ENCODE results near the gene CCDC171.

The CCDC171 gene

DNA sequence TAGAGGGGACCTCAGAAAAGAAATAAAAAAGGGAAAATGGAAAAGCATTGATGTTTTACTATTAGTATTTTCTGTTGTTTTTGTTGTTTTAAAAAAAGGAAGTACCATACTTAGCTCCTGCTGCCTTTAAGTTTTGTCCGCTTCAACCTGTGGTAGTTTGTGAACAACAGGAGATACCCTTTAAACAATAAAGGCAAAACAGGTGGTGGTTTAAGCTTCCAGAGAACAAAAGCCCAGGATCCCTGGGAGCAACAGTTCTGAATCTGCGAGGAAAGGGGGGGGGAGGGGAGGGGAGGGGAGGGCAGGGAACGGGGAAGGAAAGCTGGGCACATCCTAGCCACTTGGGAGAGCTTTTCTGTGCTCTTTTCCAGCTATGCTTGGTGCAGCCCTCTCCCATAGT, 40.0 kb upstream of the CCDC171 start:
- in situ Hi-C loops (cut with HindIII; ENCODE audit: low sequenced_read_pairs): loop anchor here (10.0 kb wide), 1 partner anchor 88 kb away; the partner anchor contains the start of gene SNAPC3
- no peak for DNase-seq (ENCODE audit: low read depth, low spot score)
- H3K4me3 ChIP-seq (ENCODE audit: low read depth, low read length): no peak overlapping the region
- TF ChIP-seq, protein P1, sequence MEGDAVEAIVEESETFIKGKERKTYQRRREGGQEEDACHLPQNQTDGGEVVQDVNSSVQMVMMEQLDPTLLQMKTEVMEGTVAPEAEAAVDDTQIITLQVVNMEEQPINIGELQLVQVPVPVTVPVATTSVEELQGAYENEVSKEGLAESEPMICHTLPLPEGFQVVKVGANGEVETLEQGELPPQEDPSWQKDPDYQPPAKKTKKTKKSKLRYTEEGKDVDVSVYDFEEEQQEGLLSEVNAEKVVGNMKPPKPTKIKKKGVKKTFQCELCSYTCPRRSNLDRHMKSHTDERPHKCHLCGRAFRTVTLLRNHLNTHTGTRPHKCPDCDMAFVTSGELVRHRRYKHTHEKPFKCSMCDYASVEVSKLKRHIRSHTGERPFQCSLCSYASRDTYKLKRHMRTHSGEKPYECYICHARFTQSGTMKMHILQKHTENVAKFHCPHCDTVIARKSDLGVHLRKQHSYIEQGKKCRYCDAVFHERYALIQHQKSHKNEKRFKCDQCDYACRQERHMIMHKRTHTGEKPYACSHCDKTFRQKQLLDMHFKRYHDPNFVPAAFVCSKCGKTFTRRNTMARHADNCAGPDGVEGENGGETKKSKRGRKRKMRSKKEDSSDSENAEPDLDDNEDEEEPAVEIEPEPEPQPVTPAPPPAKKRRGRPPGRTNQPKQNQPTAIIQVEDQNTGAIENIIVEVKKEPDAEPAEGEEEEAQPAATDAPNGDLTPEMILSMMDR (IDR thresholded peaks at IDR 0.05; ENCODE audit: low read depth, low read length): no peak

DNA sequence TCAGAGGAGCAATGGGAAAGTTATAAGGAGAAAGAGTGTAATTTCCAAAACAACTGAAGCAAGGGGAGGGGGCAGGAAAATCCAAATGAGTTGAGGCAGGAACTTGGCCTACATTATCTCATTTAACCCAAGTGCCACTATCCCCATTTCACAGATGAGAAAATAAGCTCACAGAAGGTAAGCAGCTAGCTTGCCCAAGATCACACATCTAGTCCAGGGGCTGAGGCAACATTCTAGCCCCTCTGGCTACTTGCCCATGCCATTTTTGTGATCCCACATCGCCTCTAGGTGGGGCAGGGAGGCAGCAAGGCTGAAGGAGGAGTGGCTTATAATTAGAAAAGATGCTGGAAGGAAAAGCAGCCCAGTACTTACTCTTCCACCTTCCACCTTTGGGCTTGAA, 39.5 kb upstream of the CCDC171 start:
- DNase-seq (ENCODE audit: low read depth, low spot score): no peak
- in situ Hi-C loops (cut with HindIII; ENCODE audit: low sequenced_read_pairs): loop anchor here (10.0 kb wide), 1 partner anchor 89 kb away; the partner anchor contains the start of gene SNAPC3
- TF ChIP-seq, protein P1 (IDR thresholded peaks at IDR 0.05; ENCODE audit: low read depth, low read length): peak; percentile 20
- no peak overlapping the region for H3K4me3 ChIP-seq (ENCODE audit: low read depth, low read length)

DNA sequence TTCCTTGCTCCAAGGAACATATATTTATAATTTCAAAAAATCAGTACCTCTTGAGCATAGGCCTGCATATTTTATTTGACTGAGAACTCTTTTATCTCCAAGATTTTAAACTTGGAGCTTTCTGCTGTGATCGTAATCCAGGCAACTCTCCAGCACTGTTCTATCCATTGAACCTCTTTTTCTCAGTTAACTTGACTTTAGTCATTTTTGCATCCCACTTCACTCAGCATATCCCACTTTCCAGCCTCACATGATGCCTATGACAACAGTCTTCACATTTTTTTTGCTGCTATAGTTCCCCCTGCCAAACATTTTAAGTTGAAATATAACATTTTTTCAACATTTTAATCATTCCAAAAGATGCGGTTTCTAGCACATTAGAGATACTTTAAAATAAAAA, 33.0 kb upstream of the CCDC171 start:
- no peak for DNase-seq (ENCODE audit: low read depth, low spot score)
- no peak overlapping the region for H3K4me3 ChIP-seq (ENCODE audit: low read depth, low read length)
- TF ChIP-seq, protein P1 (IDR thresholded peaks at IDR 0.05; ENCODE audit: low read depth, low read length): no peak
- in situ Hi-C loops (cut with HindIII; ENCODE audit: low sequenced_read_pairs): loop anchor here (10.0 kb wide), 1 partner anchor 95 kb away; the partner anchor contains the start of gene SNAPC3

DNA sequence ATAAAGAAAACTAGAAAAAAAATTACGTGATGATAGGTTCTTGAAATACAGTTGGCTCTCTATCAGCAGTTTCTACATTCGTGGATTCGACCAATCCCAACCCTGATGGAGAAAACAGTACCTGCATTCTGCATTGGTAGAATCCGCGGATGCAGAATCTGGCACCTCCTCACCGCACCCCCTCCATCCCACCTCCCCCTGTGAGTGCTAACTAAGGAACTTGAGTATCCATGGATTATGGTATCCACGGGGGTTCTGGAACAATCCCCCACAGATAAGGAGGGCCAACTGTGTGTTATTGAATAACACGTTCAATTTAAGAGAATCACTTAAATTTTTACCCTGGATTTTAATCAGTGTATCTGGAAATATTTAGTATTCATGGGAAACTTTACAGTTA, 31.6 kb upstream of the CCDC171 start:
- in situ Hi-C loops (cut with HindIII; ENCODE audit: low sequenced_read_pairs): no loop called here
- no peak overlapping the region for H3K4me3 ChIP-seq (ENCODE audit: low read depth, low read length)
- TF ChIP-seq, protein P1 (IDR thresholded peaks at IDR 0.05; ENCODE audit: low read depth, low read length): no peak
- DNase-seq (ENCODE audit: low read depth, low spot score): no peak

DNA sequence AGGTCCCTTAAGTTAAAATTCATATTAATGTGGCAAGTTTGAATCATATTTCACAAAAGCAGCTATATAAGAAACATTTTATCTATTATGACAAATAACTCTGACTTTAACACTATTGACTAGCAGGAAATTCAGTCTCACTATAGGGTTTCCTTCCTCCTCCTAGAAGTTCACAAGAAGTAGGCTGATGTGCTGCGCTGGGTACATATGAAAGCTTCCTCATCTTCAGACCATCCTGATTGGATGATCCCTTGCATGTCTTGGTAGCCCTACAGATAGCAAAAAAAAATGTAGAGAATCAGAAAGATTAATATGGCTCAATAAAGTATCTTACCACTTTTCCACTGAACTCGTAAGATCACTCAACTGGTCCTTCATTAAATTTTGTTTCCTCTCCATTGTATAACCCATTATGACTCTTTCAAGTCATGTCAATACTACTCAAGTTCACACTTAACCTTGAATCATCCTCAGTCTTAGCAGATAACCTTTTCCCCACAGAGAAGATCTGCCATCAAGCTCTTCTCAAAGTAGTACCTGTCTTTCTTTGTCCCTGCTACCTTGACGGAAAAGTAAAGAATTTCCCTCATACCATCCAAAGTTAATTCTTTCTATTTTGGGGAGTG, 30.6 kb upstream of the CCDC171 start:
- no peak for DNase-seq (ENCODE audit: low read depth, low spot score)
- H3K4me3 ChIP-seq (ENCODE audit: low read depth, low read length): no peak overlapping the region
- in situ Hi-C loops (cut with HindIII; ENCODE audit: low sequenced_read_pairs): no loop called here
- TF ChIP-seq, protein P1 (IDR thresholded peaks at IDR 0.05; ENCODE audit: low read depth, low read length): no peak

DNA sequence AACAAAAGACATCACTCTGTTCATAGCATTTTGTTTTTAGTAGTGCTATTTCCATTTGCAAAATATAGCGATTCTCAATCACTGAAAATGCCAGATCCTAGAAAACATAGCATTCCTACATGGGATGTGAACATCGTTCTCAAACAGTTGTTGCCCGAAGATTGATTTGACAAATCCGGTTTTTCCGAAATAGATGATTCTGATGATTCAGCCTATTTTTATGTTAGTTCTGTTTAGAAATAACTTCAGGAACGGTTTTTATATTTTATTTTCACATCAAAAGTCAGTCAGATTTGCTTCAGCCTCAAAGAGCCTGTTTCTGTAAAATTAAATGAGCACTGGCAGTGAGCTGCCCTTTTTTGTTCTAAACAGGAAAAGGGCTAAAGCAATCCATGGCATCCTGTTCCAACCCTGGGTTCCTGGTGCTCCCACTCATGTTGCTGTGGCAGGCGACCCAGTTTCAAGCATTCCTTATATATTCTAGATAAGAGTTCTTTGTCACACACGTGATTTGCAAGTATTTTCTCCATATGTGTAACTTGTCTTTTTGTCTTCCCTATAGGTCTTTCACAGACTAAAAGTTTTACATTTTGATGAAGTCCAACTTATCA, 27.9 kb upstream of the CCDC171 start:
- no peak for DNase-seq (ENCODE audit: low read depth, low spot score)
- TF ChIP-seq, protein P1 (IDR thresholded peaks at IDR 0.05; ENCODE audit: low read depth, low read length): no peak
- in situ Hi-C loops (cut with HindIII; ENCODE audit: low sequenced_read_pairs): no loop called here
- H3K4me3 ChIP-seq (ENCODE audit: low read depth, low read length): no peak overlapping the region
